ENCODE data around the gene SIRT7.

The SIRT7 gene

GRCh38 chr17:81863833-81864768 is 53.9 kb downstream of the SIRT7 start:
- no peak for DNase-seq (ENCODE audit: low spot score)

- no peak for DNase-seq (ENCODE audit: low spot score)
Observed at GRCh38 chr17:81863123-81863675, 54.8 kb downstream of the SIRT7 start.
